ENCODE results near the gene RAX2.

RAX2 gene

DNA sequence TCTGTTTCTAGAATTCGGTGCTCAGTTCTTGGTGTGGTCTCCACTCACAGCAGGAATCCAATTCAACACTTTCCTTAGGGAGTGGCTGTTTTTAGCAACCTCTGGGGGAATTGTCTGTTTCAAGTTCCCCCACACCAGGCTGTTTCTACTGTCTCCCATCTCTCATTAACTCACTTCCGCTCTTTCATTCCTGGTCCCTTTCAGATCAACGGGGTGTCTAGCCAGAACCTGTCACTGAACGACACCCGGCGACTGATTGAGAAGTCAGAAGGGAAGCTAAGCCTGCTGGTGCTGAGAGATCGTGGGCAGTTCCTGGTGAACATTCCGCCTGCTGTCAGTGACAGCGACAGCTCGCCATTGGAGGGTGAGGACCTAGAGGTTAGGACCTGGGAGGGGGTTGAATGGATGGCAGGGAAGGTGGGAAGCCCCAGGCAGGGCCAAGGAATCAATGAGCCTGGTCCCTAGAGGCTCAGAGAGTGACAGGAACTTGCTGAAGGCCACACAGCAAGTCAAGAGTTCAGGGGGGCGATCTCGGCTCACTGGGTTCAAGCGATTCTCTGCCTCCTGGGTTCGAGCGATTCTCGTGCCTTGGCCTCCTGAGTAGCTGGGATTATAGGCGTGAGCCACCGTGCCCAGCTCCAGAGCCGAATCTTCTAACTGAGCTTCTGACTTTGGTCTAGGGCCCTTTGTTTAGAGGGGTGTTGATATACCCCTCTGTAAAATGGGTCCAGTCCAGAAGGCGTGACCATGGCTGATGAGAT lies 38.3 kb downstream of the RAX2 start:
- DNase-seq (ENCODE audit: insufficient read length): no peak
- TF ChIP-seq POLR2A (IDR thresholded peaks at IDR 0.05; ENCODE audit: low read depth, low read length) (no peak), TAF1 (IDR thresholded peaks at IDR 0.05; ENCODE audit: borderline replicate concordance, low read depth, low read length) (no peak), POLR2AphosphoS5 (IDR thresholded peaks at IDR 0.05; ENCODE audit: low read depth, low read length) (no peak)
- FAIRE-seq: no peak

GRCh38 chr19:3732108-3732507 lies 39.9 kb downstream of the RAX2 start:
- DNase-seq (ENCODE audit: insufficient read length): no peak
- no peak for FAIRE-seq
- TF ChIP-seq POLR2A (IDR thresholded peaks at IDR 0.05; ENCODE audit: low read depth, low read length) (no peak), TAF1 (IDR thresholded peaks at IDR 0.05; ENCODE audit: borderline replicate concordance, low read depth, low read length) (no peak), POLR2AphosphoS5 (IDR thresholded peaks at IDR 0.05; ENCODE audit: low read depth, low read length) (no peak)

DNA sequence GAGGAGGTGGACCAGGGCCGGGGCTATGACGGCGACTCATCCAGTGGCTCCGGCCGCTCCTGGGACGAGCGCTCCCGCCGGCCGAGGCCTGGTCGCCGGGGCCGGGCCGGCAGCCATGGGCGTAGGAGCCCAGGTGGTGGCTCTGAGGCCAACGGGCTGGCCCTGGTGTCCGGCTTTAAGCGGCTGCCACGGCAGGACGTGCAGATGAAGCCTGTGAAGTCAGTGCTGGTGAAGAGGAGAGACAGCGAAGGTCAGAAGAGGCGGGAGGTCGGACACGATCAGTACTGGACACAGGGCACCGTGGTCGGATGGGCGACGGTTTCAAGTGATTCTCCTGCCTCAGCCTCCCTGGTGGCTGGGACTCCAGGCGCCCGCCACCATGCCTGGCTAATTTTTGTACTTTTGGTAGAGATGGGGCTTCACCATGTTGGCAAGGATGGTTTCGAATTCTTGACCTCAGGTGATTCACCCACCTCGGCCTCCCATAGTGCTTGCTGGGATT lies 41.5 kb downstream of the RAX2 start:
- TF ChIP-seq POLR2A (IDR thresholded peaks at IDR 0.05; ENCODE audit: low read depth, low read length) (no peak), POLR2AphosphoS5 (IDR thresholded peaks at IDR 0.05; ENCODE audit: low read depth, low read length) (no peak), TAF1 (IDR thresholded peaks at IDR 0.05; ENCODE audit: borderline replicate concordance, low read depth, low read length) (no peak)
- FAIRE-seq: no peak

DNA sequence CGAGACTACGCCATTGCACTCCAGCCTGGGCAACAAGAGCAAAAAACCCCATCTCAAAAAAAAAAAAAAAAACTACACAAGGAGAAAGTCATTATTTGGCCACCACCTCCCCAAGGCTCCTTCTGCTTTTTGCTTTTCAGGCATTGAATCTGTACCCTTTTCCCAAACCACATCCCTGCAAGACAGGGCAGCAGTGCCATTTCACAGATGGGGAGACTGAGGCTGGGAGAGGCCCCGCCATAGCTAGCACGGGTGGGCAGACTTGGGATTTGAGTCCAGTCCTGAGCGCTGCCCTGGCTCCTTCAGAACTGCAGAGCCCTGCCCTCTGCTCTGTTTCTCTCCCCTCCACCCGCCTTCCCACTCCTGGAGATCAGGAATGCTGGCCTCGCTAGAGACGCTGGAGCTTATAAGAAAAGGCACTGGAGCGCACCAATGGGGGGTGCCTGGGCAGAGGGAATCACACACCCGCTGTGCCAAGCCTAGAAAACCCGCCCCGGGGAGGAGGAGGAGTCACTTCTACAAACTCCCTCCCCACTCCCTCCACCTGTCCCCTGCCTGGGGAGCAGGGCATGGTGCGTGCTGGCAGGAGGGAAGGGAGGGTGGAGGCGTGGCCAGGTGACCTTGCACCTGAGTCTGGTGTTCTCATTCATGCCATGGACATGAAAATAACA lies 46.3 kb downstream of the RAX2 start:
- FAIRE-seq (no peak), DNase-seq (ENCODE audit: insufficient read length) (no peak)
- TF ChIP-seq POLR2AphosphoS5 (IDR thresholded peaks at IDR 0.05; ENCODE audit: low read depth, low read length): no peak

More for the DNA sequence above, 41.5 kb downstream of the RAX2 start:
- no peak for DNase-seq (ENCODE audit: insufficient read length)

DNA sequence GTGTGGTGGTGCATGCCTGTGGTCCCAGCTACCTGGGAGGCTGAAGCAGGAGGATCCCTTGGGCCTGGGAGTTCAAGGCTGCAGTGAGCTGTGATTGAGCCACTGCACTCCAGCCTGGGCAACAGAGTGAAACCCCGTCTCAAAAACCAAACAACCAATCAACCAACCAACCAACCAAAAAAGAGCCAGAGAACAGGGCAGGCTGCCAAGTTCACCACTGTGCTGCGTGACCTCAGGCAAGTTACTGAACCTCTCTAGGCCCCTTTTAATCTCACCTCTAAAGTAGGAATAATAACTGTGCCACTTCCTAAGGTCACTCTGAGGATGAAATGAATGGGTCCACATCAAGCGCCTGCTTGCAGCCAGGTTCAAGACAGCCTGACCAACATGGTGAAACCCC lies 46.9 kb downstream of the RAX2 start:
- TF ChIP-seq POLR2AphosphoS5 (IDR thresholded peaks at IDR 0.05; ENCODE audit: low read depth, low read length): no peak
- no peak for TF ChIP-seq POLR2A (IDR thresholded peaks at IDR 0.05; ENCODE audit: low read depth, low read length)
- no peak for TF ChIP-seq TAF1 (IDR thresholded peaks at IDR 0.05; ENCODE audit: borderline replicate concordance, low read depth, low read length)
- FAIRE-seq (no peak), DNase-seq (ENCODE audit: insufficient read length) (no peak)

DNA sequence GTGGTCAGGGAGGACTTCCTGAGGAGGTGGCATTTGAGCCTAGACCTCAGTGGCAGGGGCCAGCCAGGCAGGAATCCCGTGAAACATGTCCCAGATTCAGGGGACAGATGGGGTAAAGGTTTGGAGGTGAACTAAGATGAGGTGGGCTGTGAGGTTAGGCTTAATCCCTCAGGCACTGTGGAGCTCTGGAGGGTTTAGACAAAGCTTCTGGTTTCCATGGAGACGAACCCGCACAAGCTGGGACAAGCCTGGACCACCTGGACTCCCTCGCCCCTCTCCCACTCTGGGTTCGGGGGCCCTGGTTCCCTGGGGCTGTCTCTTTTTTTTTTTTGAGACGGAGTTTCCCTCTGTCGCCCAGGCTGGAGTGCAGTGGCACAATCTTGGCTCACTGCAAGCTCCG lies 48.1 kb downstream of the RAX2 start:
- DNase-seq (ENCODE audit: insufficient read length): no peak
- FAIRE-seq: no peak
- TF ChIP-seq TAF1 (IDR thresholded peaks at IDR 0.05; ENCODE audit: borderline replicate concordance, low read depth, low read length): no peak
- TF ChIP-seq POLR2AphosphoS5 (IDR thresholded peaks at IDR 0.05; ENCODE audit: low read depth, low read length): no peak
- TF ChIP-seq POLR2A (IDR thresholded peaks at IDR 0.05; ENCODE audit: low read depth, low read length): no peak

DNA sequence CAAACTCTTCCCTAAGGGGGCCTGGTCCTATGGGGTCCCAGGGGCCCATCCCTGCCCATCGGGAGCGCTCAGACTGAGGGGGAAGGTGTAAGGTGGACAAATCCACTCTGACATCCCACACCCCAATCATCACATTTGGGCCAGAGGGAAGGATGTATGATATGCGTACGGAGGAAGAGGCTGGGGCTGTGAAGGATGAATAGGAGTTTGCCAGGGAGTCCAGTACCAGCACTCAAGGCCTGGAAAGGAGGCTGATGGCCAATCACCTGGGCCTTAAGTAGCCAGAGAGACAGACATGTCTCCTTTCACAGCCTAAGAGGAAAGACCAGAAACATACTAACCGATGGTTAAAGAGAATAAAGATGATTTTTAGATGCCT lies 48.9 kb downstream of the RAX2 start:
- TF ChIP-seq POLR2AphosphoS5 (IDR thresholded peaks at IDR 0.05; ENCODE audit: low read depth, low read length) (no peak), TAF1 (IDR thresholded peaks at IDR 0.05; ENCODE audit: borderline replicate concordance, low read depth, low read length) (no peak), POLR2A (IDR thresholded peaks at IDR 0.05; ENCODE audit: low read depth, low read length) (no peak)
- FAIRE-seq (no peak), DNase-seq (ENCODE audit: insufficient read length) (no peak)

GRCh38 chr19:3722443-3723109 lies 49.5 kb downstream of the RAX2 start:
- no peak for TF ChIP-seq TAF1 (IDR thresholded peaks at IDR 0.05; ENCODE audit: borderline replicate concordance, low read depth, low read length)
- TF ChIP-seq POLR2A (IDR thresholded peaks at IDR 0.05; ENCODE audit: low read depth, low read length): no peak
- TF ChIP-seq POLR2AphosphoS5 (IDR thresholded peaks at IDR 0.05; ENCODE audit: low read depth, low read length): no peak
- FAIRE-seq (no peak), DNase-seq (ENCODE audit: insufficient read length) (no peak)

DNA sequence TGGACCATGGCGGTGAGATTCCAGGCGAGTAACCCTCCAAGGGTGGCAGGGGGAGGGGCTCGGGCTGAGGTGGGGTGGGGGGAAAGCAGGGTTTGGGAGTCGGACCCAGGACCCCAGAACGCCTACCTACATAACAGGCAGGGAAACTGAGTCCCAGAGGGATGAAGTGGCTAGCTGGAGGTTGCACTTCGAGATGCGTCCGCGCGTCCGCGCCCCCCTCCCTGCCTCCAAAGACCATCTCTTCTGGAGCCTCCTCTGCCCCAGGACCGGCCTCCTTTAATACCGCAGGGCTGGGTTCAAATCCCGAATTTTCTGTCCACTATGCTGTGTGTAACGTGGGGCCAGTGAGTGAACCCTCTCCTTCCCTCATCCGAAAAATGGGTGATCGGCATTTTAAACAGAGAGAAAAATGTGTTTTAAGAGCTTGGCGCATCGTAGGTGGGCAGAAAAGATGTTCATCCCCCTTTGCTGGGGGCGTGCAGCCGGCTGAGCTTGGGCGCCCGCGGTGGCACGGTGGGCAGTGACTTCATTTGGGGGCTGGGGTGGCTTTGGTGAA lies 50.1 kb downstream of the RAX2 start:
- no peak for TF ChIP-seq POLR2AphosphoS5 (IDR thresholded peaks at IDR 0.05; ENCODE audit: low read depth, low read length)
- DNase-seq (ENCODE audit: insufficient read length) (no peak), FAIRE-seq (no peak)

GRCh38 chr19:3721131-3721886 lies 50.7 kb downstream of the RAX2 start:
- peak; percentile 92 for DNase-seq (ENCODE audit: insufficient read length)
- no peak for FAIRE-seq
- TF ChIP-seq POLR2AphosphoS5 (IDR thresholded peaks at IDR 0.05; ENCODE audit: low read depth, low read length) (no peak), TAF1 (IDR thresholded peaks at IDR 0.05; ENCODE audit: borderline replicate concordance, low read depth, low read length) (no peak), POLR2A (IDR thresholded peaks at IDR 0.05; ENCODE audit: low read depth, low read length) (no peak)

DNA sequence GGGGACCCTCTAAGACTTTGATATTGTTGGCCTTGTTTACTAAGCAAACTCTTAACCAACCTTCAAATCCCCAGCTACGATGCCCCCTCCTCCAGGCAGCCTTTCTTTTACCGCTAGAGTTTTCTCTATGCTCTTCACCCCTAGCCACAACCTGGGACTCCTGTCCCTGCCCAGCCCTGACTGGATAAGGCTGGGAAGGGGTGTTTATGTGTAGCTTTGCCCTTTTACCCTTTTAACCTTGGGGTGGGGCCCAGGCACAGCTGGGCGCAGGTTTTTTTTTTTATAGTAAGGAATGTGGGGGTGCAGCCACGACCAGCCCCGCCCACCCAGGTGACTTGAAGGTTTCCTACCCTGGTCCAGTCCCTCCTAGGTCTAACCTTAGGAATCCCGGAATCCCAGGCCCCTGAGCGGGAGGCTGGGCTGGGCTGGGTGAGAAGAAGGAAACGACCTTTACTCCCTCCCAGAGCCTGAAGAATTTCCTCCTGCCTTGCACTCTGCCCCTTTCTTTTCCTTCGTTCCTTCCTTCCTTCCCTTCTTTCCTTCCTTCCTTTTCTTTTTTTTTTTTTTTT lies 51.6 kb downstream of the RAX2 start:
- FAIRE-seq (no peak), DNase-seq (ENCODE audit: insufficient read length) (no peak)
- no peak for TF ChIP-seq POLR2AphosphoS5 (IDR thresholded peaks at IDR 0.05; ENCODE audit: low read depth, low read length)
- TF ChIP-seq POLR2A (IDR thresholded peaks at IDR 0.05; ENCODE audit: low read depth, low read length): no peak
- no peak for TF ChIP-seq TAF1 (IDR thresholded peaks at IDR 0.05; ENCODE audit: borderline replicate concordance, low read depth, low read length)
